ENCODE data around the gene GDPD4.

GRCh38 chr11:77322926-77323590, 21.6 kb upstream of the GDPD4 start:
- no peak for TF ChIP-seq CHD4 (IDR thresholded peaks at IDR 0.05; ENCODE audit: borderline replicate concordance)
- no peak for TF ChIP-seq HDAC2 (IDR thresholded peaks at IDR 0.05)
- TF ChIP-seq CTCF (IDR thresholded peaks at IDR 0.05): no peak
- no peak for TF ChIP-seq ZC3H11A (IDR thresholded peaks at IDR 0.05)
